Activated naive CD8-positive, alpha-beta T cell (primary cell): ENCODE data around the gene SUSD6.
A peak's percentile ranks its signal among the peaks of the same experiment; 100 is the strongest.

Source experiments
- H3K27ac Mint-ChIP-seq: one replicate; pipeline ENCODE4 v1.8.0; 2021; ENCODE audit warnings: mixed read lengths
- H3K27me3 Mint-ChIP-seq: one replicate; pipeline ENCODE4 v1.8.0; 2021; ENCODE audit warnings: mixed read lengths
- H3K36me3 Mint-ChIP-seq: one replicate; pipeline ENCODE4 v1.8.0; 2021; ENCODE audit warnings: mixed read lengths
- H3K4me1 Mint-ChIP-seq: one replicate; pipeline ENCODE4 v1.8.0; 2021; ENCODE audit warnings: low read depth, mixed read lengths
- H3K4me3 Mint-ChIP-seq: one replicate; pipeline ENCODE4 v1.8.0; 2021; ENCODE audit warnings: mild to moderate bottlenecking, mixed read lengths
- H3K9me3 Mint-ChIP-seq: one replicate; pipeline ENCODE4 v1.8.0; 2021; ENCODE audit warnings: low read depth, mixed read lengths

SUSD6 gene

GRCh38 chr14:69662636-69663299 lies 51.4 kb downstream of the SUSD6 start:
- H3K27ac Mint-ChIP-seq = peak overlapping the region; percentile 61
- H3K36me3 Mint-ChIP-seq = peaks cover 16% of the 10 kb centered on the region
- H3K4me3 Mint-ChIP-seq = no peak overlapping the region

GRCh38 chr14:69663300-69663643 lies 51.9 kb downstream of the SUSD6 start:
- H3K27ac Mint-ChIP-seq = peak overlapping the region; percentile 61
- peaks cover 16% of the 10 kb centered on the region for H3K36me3 Mint-ChIP-seq
- H3K4me3 Mint-ChIP-seq = no peak overlapping the region
- no peaks in the 10 kb centered on the region for H3K9me3 Mint-ChIP-seq
- H3K4me1 Mint-ChIP-seq = peaks cover 88% of the 10 kb centered on the region
- no peaks in the 10 kb centered on the region for H3K27me3 Mint-ChIP-seq

More at GRCh38 chr14:69662636-69663299, 51.4 kb downstream of the SUSD6 start:
- H3K4me1 Mint-ChIP-seq = peaks cover 89% of the 10 kb centered on the region
- no peaks in the 10 kb centered on the region for H3K9me3 Mint-ChIP-seq
- no peaks in the 10 kb centered on the region for H3K27me3 Mint-ChIP-seq

GRCh38 chr14:69664265-69664664 lies 52.9 kb downstream of the SUSD6 start:
- Mint-ChIP-seq H3K36me3 (peaks cover 14% of the 10 kb centered on the region), H3K9me3 (no peaks in the 10 kb centered on the region), H3K27ac (peak overlapping the region; percentile 22), H3K4me3 (no peak overlapping the region), H3K27me3 (no peaks in the 10 kb centered on the region), H3K4me1 (peaks cover 85% of the 10 kb centered on the region)

- Mint-ChIP-seq H3K9me3 (no peaks in the 10 kb centered on the region), H3K4me1 (peaks cover 89% of the 10 kb centered on the region), H3K27me3 (no peaks in the 10 kb centered on the region), H3K4me3 (no peak overlapping the region), H3K36me3 (peaks cover 12% of the 10 kb centered on the region), H3K27ac (peak overlapping the region; percentile 34)
Measured at GRCh38 chr14:69664865-69665526, 53.6 kb downstream of the SUSD6 start.

- H3K4me1 Mint-ChIP-seq = peaks cover 87% of the 10 kb centered on the region
- H3K27me3 Mint-ChIP-seq = no peaks in the 10 kb centered on the region
- H3K4me3 Mint-ChIP-seq = no peak overlapping the region
- H3K9me3 Mint-ChIP-seq = no peaks in the 10 kb centered on the region
- peaks cover 8% of the 10 kb centered on the region for H3K36me3 Mint-ChIP-seq
- H3K27ac Mint-ChIP-seq = peak overlapping the region; percentile 24
Measured at GRCh38 chr14:69665631-69666030, 54.2 kb downstream of the SUSD6 start.

- Mint-ChIP-seq H3K36me3 (peaks cover 10% of the 10 kb centered on the region), H3K27me3 (no peaks in the 10 kb centered on the region), H3K9me3 (no peaks in the 10 kb centered on the region), H3K4me3 (no peak overlapping the region), H3K27ac (peak overlapping the region; percentile 12), H3K4me1 (peaks cover 87% of the 10 kb centered on the region)
Measured at GRCh38 chr14:69666112-69666511, 54.7 kb downstream of the SUSD6 start.

GRCh38 chr14:69666690-69667211 lies 55.4 kb downstream of the SUSD6 start:
- peak overlapping the region; percentile 51 for H3K27ac Mint-ChIP-seq

GRCh38 chr14:69667938-69668335 lies 56.5 kb downstream of the SUSD6 start:
- H3K4me1 Mint-ChIP-seq = peaks cover 88% of the 10 kb centered on the region
- peaks cover 10% of the 10 kb centered on the region for H3K36me3 Mint-ChIP-seq
- H3K27me3 Mint-ChIP-seq = no peaks in the 10 kb centered on the region
- peak overlapping the region; percentile 52 for H3K27ac Mint-ChIP-seq
- no peaks in the 10 kb centered on the region for H3K9me3 Mint-ChIP-seq
- peak overlapping the region; percentile 40 for H3K4me3 Mint-ChIP-seq

More at GRCh38 chr14:69666690-69667211, 55.4 kb downstream of the SUSD6 start:
- peaks cover 88% of the 10 kb centered on the region for H3K4me1 Mint-ChIP-seq
- H3K27me3 Mint-ChIP-seq = no peaks in the 10 kb centered on the region
- H3K9me3 Mint-ChIP-seq = no peaks in the 10 kb centered on the region
- peak overlapping the region; percentile 31 for H3K4me3 Mint-ChIP-seq
- H3K36me3 Mint-ChIP-seq = peaks cover 10% of the 10 kb centered on the region

GRCh38 chr14:69669375-69669774 lies 58.0 kb downstream of the SUSD6 start:
- Mint-ChIP-seq H3K27me3 (no peaks in the 10 kb centered on the region), H3K9me3 (no peaks in the 10 kb centered on the region), H3K4me1 (peaks cover 90% of the 10 kb centered on the region), H3K4me3 (peak overlapping the region; percentile 36), H3K27ac (peak overlapping the region; percentile 82), H3K36me3 (peaks cover 7% of the 10 kb centered on the region)

- peak overlapping the region; percentile 82 for H3K27ac Mint-ChIP-seq
- no peak overlapping the region for H3K4me3 Mint-ChIP-seq
- no peaks in the 10 kb centered on the region for H3K9me3 Mint-ChIP-seq
- H3K36me3 Mint-ChIP-seq = peaks cover 7% of the 10 kb centered on the region
- H3K27me3 Mint-ChIP-seq = no peaks in the 10 kb centered on the region
- H3K4me1 Mint-ChIP-seq = peaks cover 92% of the 10 kb centered on the region
Measured at GRCh38 chr14:69670093-69670492, 58.7 kb downstream of the SUSD6 start.

- Mint-ChIP-seq H3K36me3 (peaks cover 7% of the 10 kb centered on the region), H3K9me3 (no peaks in the 10 kb centered on the region), H3K4me3 (no peak overlapping the region), H3K4me1 (peaks cover 91% of the 10 kb centered on the region), H3K27ac (peak overlapping the region; percentile 93), H3K27me3 (no peaks in the 10 kb centered on the region)
Measured at GRCh38 chr14:69671365-69672030, 60.1 kb downstream of the SUSD6 start.

GRCh38 chr14:69672356-69672755 lies 61.0 kb downstream of the SUSD6 start:
- peaks cover 90% of the 10 kb centered on the region for H3K4me1 Mint-ChIP-seq
- peak overlapping the region; percentile 44 for H3K4me3 Mint-ChIP-seq
- H3K27ac Mint-ChIP-seq = peak overlapping the region; percentile 93
- no peaks in the 10 kb centered on the region for H3K9me3 Mint-ChIP-seq
- H3K27me3 Mint-ChIP-seq = no peaks in the 10 kb centered on the region
- peaks cover 11% of the 10 kb centered on the region for H3K36me3 Mint-ChIP-seq

- peak overlapping the region; percentile 71 for H3K4me3 Mint-ChIP-seq
- H3K27me3 Mint-ChIP-seq = no peaks in the 10 kb centered on the region
- peaks cover 88% of the 10 kb centered on the region for H3K4me1 Mint-ChIP-seq
- H3K36me3 Mint-ChIP-seq = peaks cover 11% of the 10 kb centered on the region
- H3K9me3 Mint-ChIP-seq = no peaks in the 10 kb centered on the region
- peak overlapping the region; percentile 93 for H3K27ac Mint-ChIP-seq
Measured at GRCh38 chr14:69673104-69673503, 61.7 kb downstream of the SUSD6 start.

GRCh38 chr14:69673578-69674305 lies 62.3 kb downstream of the SUSD6 start:
- peaks cover 85% of the 10 kb centered on the region for H3K4me1 Mint-ChIP-seq
- no peaks in the 10 kb centered on the region for H3K9me3 Mint-ChIP-seq
- peak overlapping the region; percentile 93 for H3K27ac Mint-ChIP-seq
- H3K4me3 Mint-ChIP-seq = peak overlapping the region; percentile 71
- peaks cover 9% of the 10 kb centered on the region for H3K36me3 Mint-ChIP-seq
- no peaks in the 10 kb centered on the region for H3K27me3 Mint-ChIP-seq
